Stimulated activated CD8-positive, alpha-beta memory T cell treated with anti-CD3 and anti-CD28 coated beads, Interleukin-12 subunit alpha, Interleukin-12 subunit beta, amount 100 ng/mL, for 24 hours (primary cell): Measurements from ENCODE around the gene CYB5RL.

ENCODE experiments used
- DNase-seq: peaks from one replicate; pipeline ENCODE4 v3.0.0-alpha.2; 2020; ENCODE audit errors: extremely low read depth

The CYB5RL gene

GRCh38 chr1:54159733-54160316, 40.0 kb downstream of the CYB5RL start:
- DNase-seq = no peak

GRCh38 chr1:54158071-54158470, 41.8 kb downstream of the CYB5RL start:
- no peak for DNase-seq

GRCh38 chr1:54157401-54157800, 42.4 kb downstream of the CYB5RL start:
- DNase-seq = no peak

- no peak for DNase-seq
Observed at GRCh38 chr1:54156986-54157385, 42.8 kb downstream of the CYB5RL start.

- no peak for DNase-seq
Observed at GRCh38 chr1:54156201-54156600, 43.6 kb downstream of the CYB5RL start.

- DNase-seq = no peak
Observed at GRCh38 chr1:54153535-54154439, 46.0 kb downstream of the CYB5RL start.

- no peak for DNase-seq
Observed at GRCh38 chr1:54152696-54153095, 47.1 kb downstream of the CYB5RL start, which contains the start of gene CDCP2. Gene CDCP2, minus strand, starts transcription at chr1:54153000. Its CDS starts 78 bp downstream, at chr1:54152922.

- DNase-seq = no peak
Observed at GRCh38 chr1:54151013-54151412, 48.8 kb downstream of the CYB5RL start.
